PC-3 (cell line): ENCODE measurements around the gene TFDP1. TPM values are rescaled to one million over a fixed set of nuclear protein-coding genes. Genes with fewer than 3 reads are reported as not detected.

Experiments
- ATAC-seq: fragments of 200-7000 bp; cut with Tn5 transposase; 2 replicates; pipeline ENCODE4 v1.9.1; 2020; ENCODE audit warnings: mild to moderate bottlenecking, moderate library complexity
- BruUV-seq: library from RNA; stranded (reverse); fragments of 400-500 nt; replicated peaks from 2 replicates; lab custom pipeline; 2021; lab: Mats Ljungman, UMichigan
- CTCF ChIA-PET: fragments of 300-600 bp; sonication (Branson Sonifier 250); formaldehyde crosslinking; loops from one replicate; lab custom pipeline; 2022; ENCODE audit warnings: antibody characterized with exemption; lab: Charles Lee
- POLR2A ChIA-PET: fragments of 300-600 bp; sonication (Branson Sonifier 250); formaldehyde crosslinking; loops from one replicate; lab custom pipeline; 2022; ENCODE audit warnings: antibody characterized with exemption; ENCODE audit not compliant: unreplicated experiment; lab: Charles Lee
- DNase-seq: peaks from one replicate; pipeline ENCODE4 v3.0.0-alpha.2; 2015
- H2AFZ ChIP-seq: fragments of 300-600 bp; sonication (generic); 2 replicates; pipeline ENCODE4 v1.6.0; 2016; ENCODE audit warnings: antibody characterized with exemption, low read length
- H3F3A ChIP-seq: fragments of 300-600 bp; sonication (generic); one replicate; pipeline ENCODE4 v1.6.0; 2017; ENCODE audit warnings: antibody characterized with exemption, low read length, control low read depth, mild to moderate bottlenecking; ENCODE audit not compliant: unreplicated experiment
- H3K27ac ChIP-seq: fragments of 300-600 bp; sonication (generic); 2 replicates; pipeline ENCODE4 v1.5.1; 2016; ENCODE audit warnings: mild to moderate bottlenecking, low read length
- H3K27me3 ChIP-seq: fragments of 300-600 bp; sonication (generic); 2 replicates; pipeline ENCODE4 v1.6.1; 2016; ENCODE audit warnings: low read length, mixed read lengths
- H3K36me3 ChIP-seq: fragments of 300-600 bp; sonication (generic); 2 replicates; pipeline ENCODE4 v1.6.1; 2016; ENCODE audit warnings: low read depth, mixed run types, low read length, mixed read lengths
- H3K4me1 ChIP-seq: fragments of 300-600 bp; sonication (generic); 2 replicates; pipeline ENCODE4 v1.5.1; 2016; ENCODE audit warnings: low read length; ENCODE audit not compliant: insufficient read depth
- H3K4me2 ChIP-seq: fragments of 300-600 bp; sonication (generic); 2 replicates; pipeline ENCODE4 v1.6.0; 2016; ENCODE audit warnings: low read length
- H3K4me3 ChIP-seq: fragments of 300-600 bp; sonication (generic); 2 replicates; pipeline ENCODE4 v1.5.1; 2016; ENCODE audit warnings: mild to moderate bottlenecking, low read length, mixed read lengths
- H3K79me2 ChIP-seq: fragments of 300-600 bp; sonication (generic); 2 replicates; pipeline ENCODE4 v1.6.1; 2017; ENCODE audit warnings: low read length, mixed read lengths
- H3K9ac ChIP-seq: fragments of 300-600 bp; sonication (generic); 2 replicates; pipeline ENCODE4 v1.6.0; 2016; ENCODE audit warnings: mild to moderate bottlenecking, low read length
- H3K9me2 ChIP-seq: fragments of 300-600 bp; sonication (generic); replicated peaks from 2 replicates; pipeline ENCODE4 v1.6.1; 2016; ENCODE audit warnings: mixed run types, low read length, mixed read lengths
- H3K9me3 ChIP-seq: fragments of 300-600 bp; sonication (generic); 2 replicates; pipeline ENCODE4 v1.6.1; 2016; ENCODE audit warnings: low read length, mixed read lengths
- H4K20me1 ChIP-seq: fragments of 300-600 bp; sonication (generic); 2 replicates; pipeline ENCODE4 v1.6.1; 2016; ENCODE audit warnings: low read length, mixed read lengths
- EZH2 ChIP-seq: fragments of 300-600 bp; sonication (generic); IDR thresholded peaks from one replicate; pipeline ENCODE4 v1.6.1; 2017; ENCODE audit warnings: antibody characterized with exemption, mild to moderate bottlenecking, low read length; ENCODE audit not compliant: unreplicated experiment
- EZH2phosphoT487 ChIP-seq: fragments of 300-600 bp; sonication (generic); IDR thresholded peaks from 2 replicates; pipeline ENCODE4 v1.6.1; 2018; ENCODE audit warnings: mild to moderate bottlenecking, antibody characterized with exemption, low read length, borderline replicate concordance
- intact Hi-C: fragments of 100-400 bp; cut with micrococcal nuclease; formaldehyde crosslinking; loops from 2 replicates; pipeline ENCODE4 v1.9.0; 2023
- total RNA-seq: library from RNA; depleted of rRNA; stranded (reverse); fragments of >200 nt; gene quantifications from 2 replicates; pipeline ENCODE4 v1.2.3, GENCODE V29; 2014
- TF ChIP-seq, protein P1 (sequence below): fragments of 300-600 bp; sonication (generic); conservative IDR thresholded peaks from 2 replicates; pipeline ENCODE4 v1.5.1; 2017; ENCODE audit warnings: antibody characterized with exemption, low read depth, mild to moderate bottlenecking, low read length

TFDP1 gene
- total RNA-seq, 1 experiment from 2014 or later, result 89.5 TPM

DNA sequence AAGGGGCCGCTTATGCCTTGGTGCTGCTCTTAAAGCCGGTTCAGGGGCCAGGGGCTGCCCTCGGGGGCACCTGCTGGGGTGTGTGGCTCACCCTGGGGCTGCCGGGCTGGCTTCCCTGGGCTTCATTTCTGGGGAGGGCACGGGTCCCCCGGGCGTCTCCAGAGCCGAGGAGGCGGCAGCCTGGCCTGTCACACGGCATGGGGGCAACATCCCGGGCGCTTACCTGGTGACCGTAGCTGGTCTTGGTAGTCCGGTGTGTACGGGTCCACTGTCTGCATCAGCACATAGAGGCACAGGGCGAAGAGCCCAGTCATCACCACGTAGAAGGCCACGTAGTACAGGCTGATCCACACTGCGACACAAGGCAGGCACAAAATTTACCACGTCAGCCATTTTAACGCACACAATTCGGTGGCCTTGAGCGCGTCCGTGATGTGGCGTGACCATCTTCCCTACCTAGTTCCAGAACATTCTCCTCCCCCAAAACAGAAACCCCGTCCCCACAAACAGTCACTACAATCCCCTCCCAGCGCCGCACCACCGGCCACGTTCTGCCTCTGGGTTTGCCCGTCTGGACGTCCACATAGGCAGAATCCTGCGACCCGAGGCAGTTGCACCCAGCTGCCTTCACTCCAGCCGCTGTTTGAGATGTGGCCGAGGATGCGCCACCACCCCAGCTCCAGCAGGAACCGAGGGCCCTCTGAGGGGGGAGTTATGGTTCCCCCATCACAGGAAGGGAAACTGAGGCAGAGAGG, 70.2 kb downstream of the TFDP1 start:
- DNase-seq (no peak), ATAC-seq (no peak)
- H2AFZ ChIP-seq, result no peak overlapping the region
- intact Hi-C loops, result no loop called here
- H3K9me2 ChIP-seq, result no peaks in the 10 kb centered on the region
- no peaks in the 10 kb centered on the region for H3K9me3 ChIP-seq
- H3K36me3 ChIP-seq, result no peaks in the 10 kb centered on the region
- no peaks in the 10 kb centered on the region for H3F3A ChIP-seq
- no peaks in the 10 kb centered on the region for H4K20me1 ChIP-seq
- H3K9ac ChIP-seq, result no peak overlapping the region
- TF ChIP-seq EZH2, result no peak
- TF ChIP-seq, protein P1, sequence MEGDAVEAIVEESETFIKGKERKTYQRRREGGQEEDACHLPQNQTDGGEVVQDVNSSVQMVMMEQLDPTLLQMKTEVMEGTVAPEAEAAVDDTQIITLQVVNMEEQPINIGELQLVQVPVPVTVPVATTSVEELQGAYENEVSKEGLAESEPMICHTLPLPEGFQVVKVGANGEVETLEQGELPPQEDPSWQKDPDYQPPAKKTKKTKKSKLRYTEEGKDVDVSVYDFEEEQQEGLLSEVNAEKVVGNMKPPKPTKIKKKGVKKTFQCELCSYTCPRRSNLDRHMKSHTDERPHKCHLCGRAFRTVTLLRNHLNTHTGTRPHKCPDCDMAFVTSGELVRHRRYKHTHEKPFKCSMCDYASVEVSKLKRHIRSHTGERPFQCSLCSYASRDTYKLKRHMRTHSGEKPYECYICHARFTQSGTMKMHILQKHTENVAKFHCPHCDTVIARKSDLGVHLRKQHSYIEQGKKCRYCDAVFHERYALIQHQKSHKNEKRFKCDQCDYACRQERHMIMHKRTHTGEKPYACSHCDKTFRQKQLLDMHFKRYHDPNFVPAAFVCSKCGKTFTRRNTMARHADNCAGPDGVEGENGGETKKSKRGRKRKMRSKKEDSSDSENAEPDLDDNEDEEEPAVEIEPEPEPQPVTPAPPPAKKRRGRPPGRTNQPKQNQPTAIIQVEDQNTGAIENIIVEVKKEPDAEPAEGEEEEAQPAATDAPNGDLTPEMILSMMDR, result no peak
- TF ChIP-seq EZH2phosphoT487, result no peak
- no peaks in the 10 kb centered on the region for H3K27me3 ChIP-seq
- H3K4me2 ChIP-seq, result no peak overlapping the region
- H3K4me3 ChIP-seq, result no peak overlapping the region
- H3K4me1 ChIP-seq, result 0 out of 2 replicates have a peak, but pooled peaks cover 7% of the 10 kb centered on the region
- POLR2A ChIA-PET, result no interaction called here
- no peaks in the 10 kb centered on the region for H3K79me2 ChIP-seq
- no peak overlapping the region for H3K27ac ChIP-seq
- no TSS peak for BruUV-seq
- CTCF ChIA-PET, result no interaction called here

DNA sequence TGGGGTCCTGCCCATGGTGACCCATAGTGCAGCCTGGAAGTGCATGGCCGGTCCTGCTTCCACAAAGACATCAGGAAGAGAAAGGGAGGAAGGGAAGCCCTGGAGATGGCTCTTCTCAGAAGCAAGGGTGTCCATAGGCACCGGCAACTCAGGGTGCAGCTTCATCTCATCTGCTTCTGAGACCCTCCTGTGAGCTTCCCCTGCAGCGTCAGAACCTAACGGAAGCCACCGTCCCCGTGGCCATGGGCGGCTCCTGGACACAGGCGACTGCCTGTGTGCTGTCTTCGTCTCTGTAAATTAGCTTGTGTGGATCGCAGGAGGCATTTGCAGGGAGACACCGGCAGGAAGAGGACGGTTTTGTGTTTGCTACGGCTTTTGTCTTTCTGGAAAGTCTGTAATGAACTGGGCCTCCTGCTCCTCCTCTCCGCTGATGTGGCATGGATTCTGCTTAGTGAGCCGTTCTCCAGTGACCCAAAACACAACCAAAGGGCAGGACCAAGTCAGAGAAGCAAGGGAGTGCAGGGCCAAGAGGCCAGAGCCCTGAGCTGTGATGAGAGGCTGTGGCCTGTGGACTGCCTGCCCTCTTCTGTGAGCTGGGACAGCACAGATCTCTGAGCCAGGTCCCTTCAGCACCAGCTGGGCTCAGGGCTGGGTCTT, 70.9 kb downstream of the TFDP1 start:
- Histone ChIP-seq H3K4me2 (no peak overlapping the region), H4K20me1 (no peaks in the 10 kb centered on the region), H3K36me3 (no peaks in the 10 kb centered on the region), H3K4me3 (no peak overlapping the region), H3F3A (no peaks in the 10 kb centered on the region), H3K27me3 (no peaks in the 10 kb centered on the region), H3K79me2 (no peaks in the 10 kb centered on the region), H3K9ac (no peak overlapping the region), H3K9me2 (no peaks in the 10 kb centered on the region), H3K4me1 (0 out of 2 replicates have a peak, but pooled peaks cover 7% of the 10 kb centered on the region), H3K27ac (no peak overlapping the region), H2AFZ (no peak overlapping the region), H3K9me3 (no peaks in the 10 kb centered on the region)
- POLR2A ChIA-PET, result interaction anchor here (0.6 kb wide), 1 partner anchor 66 kb away, joined by 3 read pairs; no protein-coding TSS in a partner anchor
- CTCF ChIA-PET, result no interaction called here
- TF ChIP-seq EZH2, result no peak
- BruUV-seq, result no TSS peak
- no peak for DNase-seq
- peak; percentile 22; the same call in 1 of the 2 replicates for ATAC-seq
- intact Hi-C loops, result no loop called here

DNA sequence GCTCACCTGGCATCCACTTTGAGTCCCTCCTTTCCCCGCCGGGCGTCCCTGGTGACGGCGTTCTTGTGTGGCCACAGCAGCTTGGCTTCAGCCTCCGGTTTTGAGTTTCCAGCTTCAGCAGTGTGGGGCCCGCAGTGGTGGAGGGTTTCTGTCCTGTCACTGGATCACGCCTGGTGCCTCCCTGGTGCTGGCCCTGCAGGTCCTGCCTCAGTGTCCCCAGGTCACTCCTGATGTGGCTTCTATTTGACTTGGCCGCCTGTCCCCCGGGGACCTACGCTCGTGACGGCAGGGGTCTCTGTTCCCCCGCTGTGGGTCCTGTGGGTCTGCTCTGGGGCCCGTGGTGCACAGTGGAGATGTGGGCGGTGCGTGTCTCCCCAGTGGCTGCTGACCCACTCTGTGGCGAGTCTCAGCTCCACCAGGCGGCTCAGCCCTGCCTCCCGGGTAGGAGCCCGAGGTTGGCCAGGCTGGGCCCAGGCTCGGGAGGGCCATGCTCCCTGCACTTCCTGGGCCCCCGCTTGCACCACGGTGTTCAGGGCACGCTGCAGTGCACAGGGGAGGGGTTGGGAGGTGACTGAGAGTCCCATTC, 71.5 kb downstream of the TFDP1 start:
- Histone ChIP-seq H3K27me3 (no peaks in the 10 kb centered on the region), H3K79me2 (no peaks in the 10 kb centered on the region), H3K4me3 (no peak overlapping the region), H3K9ac (no peak overlapping the region), H3K27ac (no peak overlapping the region), H3K9me3 (no peaks in the 10 kb centered on the region), H4K20me1 (no peaks in the 10 kb centered on the region), H3K36me3 (no peaks in the 10 kb centered on the region), H3K4me2 (no peak overlapping the region), H3K4me1 (0 out of 2 replicates have a peak, but pooled peaks cover 7% of the 10 kb centered on the region), H2AFZ (no peak overlapping the region), H3F3A (no peaks in the 10 kb centered on the region), H3K9me2 (no peaks in the 10 kb centered on the region)
- DNase-seq (no peak), ATAC-seq (no peak)
- ChIA-PET POLR2A (interaction anchor here (0.6 kb wide), 1 partner anchor 66 kb away, joined by 3 read pairs; no protein-coding TSS in a partner anchor), CTCF (no interaction called here)
- TF ChIP-seq, protein P1, result no peak
- TF ChIP-seq EZH2, result no peak
- TF ChIP-seq EZH2phosphoT487, result no peak
- intact Hi-C loops, result no loop called here
- no TSS peak for BruUV-seq
